Measurements from ENCODE around the gene MMP23B.
A peak's percentile ranks its signal among the peaks of the same experiment; 100 is the strongest.
"Not testable (repeated sequence)": the region's sequence is repeated elsewhere in the genome, so short reads cannot be mapped to it uniquely, and the experiment has no call there.

The MMP23B gene

GRCh38 chr1:1646326-1646725 lies 14.4 kb downstream of the MMP23B start:
- H3K9ac ChIP-seq (ENCODE audit: low read depth, low read length); H3K27ac ChIP-seq (ENCODE audit: low read length); H3K4me3 ChIP-seq (ENCODE audit: low read length); H3K4me1 ChIP-seq (ENCODE audit: insufficient read depth, low read length); H3K9me3 ChIP-seq (ENCODE audit: insufficient read depth, low read depth, low read length); H3K27me3 ChIP-seq (ENCODE audit: insufficient read depth, low read length): not testable (repeated sequence)
- H3K36me3 ChIP-seq (ENCODE audit: insufficient read depth, low read depth, low read length), result peaks cover 36% of the 10 kb centered on the region

- not testable (repeated sequence) for H3K9me3 ChIP-seq (ENCODE audit: insufficient read depth, low read depth, low read length); H3K4me3 ChIP-seq (ENCODE audit: low read length); H3K4me1 ChIP-seq (ENCODE audit: insufficient read depth, low read length); H3K9ac ChIP-seq (ENCODE audit: low read depth, low read length); H3K27ac ChIP-seq (ENCODE audit: low read length); H3K27me3 ChIP-seq (ENCODE audit: insufficient read depth, low read length)
- peaks cover 50% of the 10 kb centered on the region for H3K36me3 ChIP-seq (ENCODE audit: insufficient read depth, low read depth, low read length)
Observed at GRCh38 chr1:1647567-1648241, 15.7 kb downstream of the MMP23B start.

- H3K4me3 ChIP-seq (ENCODE audit: low read length); H3K9me3 ChIP-seq (ENCODE audit: insufficient read depth, low read depth, low read length); H3K9ac ChIP-seq (ENCODE audit: low read depth, low read length); H3K4me1 ChIP-seq (ENCODE audit: insufficient read depth, low read length); H3K27me3 ChIP-seq (ENCODE audit: insufficient read depth, low read length); H3K27ac ChIP-seq (ENCODE audit: low read length): not testable (repeated sequence)
- peaks cover 54% of the 10 kb centered on the region for H3K36me3 ChIP-seq (ENCODE audit: insufficient read depth, low read depth, low read length)
Observed at GRCh38 chr1:1648265-1648664, 16.3 kb downstream of the MMP23B start.

GRCh38 chr1:1658583-1659549 lies 26.9 kb downstream of the MMP23B start, which contains the start of gene CDK11B:
Gene CDK11B, minus strand, starts transcription at chr1:1659004. Its CDS starts 1,519 bp downstream, at chr1:1657485.
- Histone ChIP-seq H3K4me3 (ENCODE audit: low read length) (peak within 1 kb of the TSS; percentile 80), H3K9ac (ENCODE audit: low read depth, low read length) (peak within 1 kb of the TSS; percentile 92), H3K27ac (ENCODE audit: low read length) (peak within 1 kb of the TSS; percentile 91), H3K36me3 (ENCODE audit: insufficient read depth, low read depth, low read length) (peaks cover 31% of the 10 kb centered on the region)
- not testable (repeated sequence) for H3K9me3 ChIP-seq (ENCODE audit: insufficient read depth, low read depth, low read length); H3K27me3 ChIP-seq (ENCODE audit: insufficient read depth, low read length); H3K4me1 ChIP-seq (ENCODE audit: insufficient read depth, low read length)

- not testable (repeated sequence) for H3K4me3 ChIP-seq (ENCODE audit: low read length); H3K27me3 ChIP-seq (ENCODE audit: insufficient read depth, low read length); H3K9ac ChIP-seq (ENCODE audit: low read depth, low read length); H3K4me1 ChIP-seq (ENCODE audit: insufficient read depth, low read length); H3K9me3 ChIP-seq (ENCODE audit: insufficient read depth, low read depth, low read length); H3K27ac ChIP-seq (ENCODE audit: low read length)
- peaks cover 18% of the 10 kb centered on the region for H3K36me3 ChIP-seq (ENCODE audit: insufficient read depth, low read depth, low read length)
Observed at GRCh38 chr1:1662392-1662791, 30.4 kb downstream of the MMP23B start.

- not testable (repeated sequence) for H3K9ac ChIP-seq (ENCODE audit: low read depth, low read length); H3K27me3 ChIP-seq (ENCODE audit: insufficient read depth, low read length)
Observed at GRCh38 chr1:1662830-1663560, 31.0 kb downstream of the MMP23B start.

GRCh38 chr1:1664318-1664717 lies 32.3 kb downstream of the MMP23B start:
- not testable (repeated sequence) for H3K27me3 ChIP-seq (ENCODE audit: insufficient read depth, low read length); H3K4me3 ChIP-seq (ENCODE audit: low read length); H3K4me1 ChIP-seq (ENCODE audit: insufficient read depth, low read length); H3K9ac ChIP-seq (ENCODE audit: low read depth, low read length); H3K9me3 ChIP-seq (ENCODE audit: insufficient read depth, low read depth, low read length); H3K27ac ChIP-seq (ENCODE audit: low read length)
- peaks cover 28% of the 10 kb centered on the region for H3K36me3 ChIP-seq (ENCODE audit: insufficient read depth, low read depth, low read length)

More at GRCh38 chr1:1662830-1663560, 31.0 kb downstream of the MMP23B start:
- peaks cover 22% of the 10 kb centered on the region for H3K36me3 ChIP-seq (ENCODE audit: insufficient read depth, low read depth, low read length)
- not testable (repeated sequence) for H3K4me3 ChIP-seq (ENCODE audit: low read length); H3K27ac ChIP-seq (ENCODE audit: low read length); H3K4me1 ChIP-seq (ENCODE audit: insufficient read depth, low read length); H3K9me3 ChIP-seq (ENCODE audit: insufficient read depth, low read depth, low read length)

GRCh38 chr1:1664941-1665814 lies 33.2 kb downstream of the MMP23B start:
- Histone ChIP-seq H3K9me3 (ENCODE audit: insufficient read depth, low read depth, low read length) (no peaks in the 10 kb centered on the region), H3K9ac (ENCODE audit: low read depth, low read length) (no peak overlapping the region), H3K27me3 (ENCODE audit: insufficient read depth, low read length) (no peaks in the 10 kb centered on the region)

GRCh38 chr1:1665815-1666251 lies 33.9 kb downstream of the MMP23B start:
- no peaks in the 10 kb centered on the region for H3K27me3 ChIP-seq (ENCODE audit: insufficient read depth, low read length)
- H3K9me3 ChIP-seq (ENCODE audit: insufficient read depth, low read depth, low read length), result no peaks in the 10 kb centered on the region
- H3K4me3 ChIP-seq (ENCODE audit: low read length), result no peak overlapping the region
- peaks cover 41% of the 10 kb centered on the region for H3K36me3 ChIP-seq (ENCODE audit: insufficient read depth, low read depth, low read length)
- no peaks in the 10 kb centered on the region for H3K4me1 ChIP-seq (ENCODE audit: insufficient read depth, low read length)
- H3K27ac ChIP-seq (ENCODE audit: low read length), result no peak overlapping the region
- H3K9ac ChIP-seq (ENCODE audit: low read depth, low read length), result no peak overlapping the region

More at GRCh38 chr1:1664941-1665814, 33.2 kb downstream of the MMP23B start:
- H3K4me1 ChIP-seq (ENCODE audit: insufficient read depth, low read length), result no peaks in the 10 kb centered on the region
- H3K27ac ChIP-seq (ENCODE audit: low read length), result no peak overlapping the region
- no peak overlapping the region for H3K4me3 ChIP-seq (ENCODE audit: low read length)
- peaks cover 37% of the 10 kb centered on the region for H3K36me3 ChIP-seq (ENCODE audit: insufficient read depth, low read depth, low read length)

GRCh38 chr1:1666526-1666925 lies 34.6 kb downstream of the MMP23B start:
- no peaks in the 10 kb centered on the region for H3K9me3 ChIP-seq (ENCODE audit: insufficient read depth, low read depth, low read length)
- no peak overlapping the region for H3K27ac ChIP-seq (ENCODE audit: low read length)
- no peaks in the 10 kb centered on the region for H3K27me3 ChIP-seq (ENCODE audit: insufficient read depth, low read length)
- no peak overlapping the region for H3K4me3 ChIP-seq (ENCODE audit: low read length)
- peaks cover 48% of the 10 kb centered on the region for H3K36me3 ChIP-seq (ENCODE audit: insufficient read depth, low read depth, low read length)
- no peaks in the 10 kb centered on the region for H3K4me1 ChIP-seq (ENCODE audit: insufficient read depth, low read length)
- H3K9ac ChIP-seq (ENCODE audit: low read depth, low read length), result no peak overlapping the region

All from iPS-20b (cell line).